ENCODE data around the gene PTCH2.
A peak's percentile ranks its signal among the peaks of the same experiment; 100 is the strongest.

Gene PTCH2

DNA sequence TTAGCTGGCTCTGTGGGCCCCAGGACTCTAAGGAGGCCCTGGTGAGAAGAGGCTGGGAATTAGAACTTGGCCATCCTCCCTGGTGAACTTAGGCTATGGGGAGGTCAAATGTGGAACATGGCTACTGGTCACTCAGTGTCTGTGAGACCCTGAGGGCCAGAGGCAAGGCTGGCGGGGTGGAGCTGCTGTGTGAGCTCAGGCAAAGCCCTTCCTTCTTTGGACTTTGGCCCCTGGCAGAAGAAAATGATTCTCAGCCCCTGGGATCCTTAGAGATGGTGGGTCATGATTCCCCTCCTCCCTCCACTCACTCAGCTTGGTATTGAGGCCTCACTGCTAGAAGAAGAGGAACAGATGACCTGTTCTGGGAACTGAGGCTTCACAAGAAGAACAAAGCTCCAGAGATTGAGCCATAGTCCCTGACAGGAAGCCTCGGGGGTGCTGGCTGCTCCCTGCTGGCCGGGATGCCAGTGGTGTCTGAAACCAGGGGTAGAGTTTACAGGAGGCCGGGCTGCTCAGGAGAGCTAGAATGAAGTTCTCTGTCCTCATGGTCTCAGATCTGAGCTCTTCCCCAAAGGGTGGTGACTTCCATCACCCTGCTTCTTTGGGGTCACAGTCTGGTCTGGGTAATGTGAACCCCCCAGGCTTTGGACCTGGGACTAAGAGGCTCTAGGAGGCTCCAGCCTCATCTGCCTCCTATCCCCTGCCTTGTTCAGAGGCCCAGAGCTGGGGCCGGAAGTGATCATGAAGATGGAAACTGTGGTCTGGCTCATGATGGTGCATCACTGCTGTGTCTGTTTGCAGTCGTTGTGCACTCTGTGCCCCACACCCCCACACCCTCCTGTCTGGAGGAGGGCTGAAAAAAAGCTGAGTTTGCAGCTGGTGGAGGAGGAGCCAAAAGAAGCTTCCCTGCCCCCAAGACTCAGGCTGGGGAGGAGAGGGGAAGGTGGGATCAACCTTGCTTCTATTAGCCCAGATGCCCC is 33.8 kb downstream of the PTCH2 start:
- no peak for DNase-seq (ENCODE audit: extremely low read depth, low read depth)
- TF ChIP-seq CTCF (IDR thresholded peaks at IDR 0.05; ENCODE audit: low read depth, low read length) = peak; percentile 21

GRCh38 chr1:44808063-44808937 is 34.8 kb downstream of the PTCH2 start, which contains the start of gene BTBD19:
TSS of gene BTBD19 (plus strand) at chr1:44808523. CDS start at chr1:44808821, 298 bp downstream.
- peak; percentile 83 for DNase-seq (ENCODE audit: extremely low read depth, low read depth)
- no peak for TF ChIP-seq CTCF (IDR thresholded peaks at IDR 0.05; ENCODE audit: low read depth, low read length)

DNA sequence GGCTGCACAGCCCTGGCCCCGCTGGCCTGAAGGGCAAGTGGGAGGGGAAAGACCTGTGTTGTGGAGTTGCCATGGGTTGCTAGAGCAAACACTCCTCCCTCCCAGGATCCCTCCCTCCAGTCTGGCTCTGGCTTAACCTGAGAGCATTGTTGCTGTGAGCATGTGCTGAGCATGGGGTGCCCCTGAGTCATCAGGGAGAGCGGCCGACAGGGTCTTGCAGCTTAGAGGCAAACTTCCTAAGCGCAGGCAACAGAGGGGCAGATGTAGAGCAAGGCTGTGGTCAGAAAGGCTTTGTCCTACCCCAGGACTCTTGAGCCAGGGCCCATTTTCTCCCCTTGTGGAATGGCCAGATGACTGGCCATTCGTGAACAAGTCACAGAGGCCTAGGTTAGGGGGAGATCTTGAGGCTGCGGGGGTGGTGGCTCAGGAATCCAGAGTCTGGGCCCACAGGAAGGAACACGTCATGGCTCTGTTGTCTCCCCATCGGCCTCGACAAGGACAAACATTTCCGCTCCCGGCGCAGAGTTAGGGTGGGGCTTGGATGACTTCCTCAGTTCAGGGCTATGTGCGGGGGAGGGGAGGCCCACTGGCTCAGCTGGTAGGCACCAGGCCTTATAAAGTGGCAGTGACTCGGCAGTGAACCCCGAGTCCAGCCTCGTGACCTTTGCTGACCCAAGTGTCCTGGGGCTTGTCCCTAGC is 35.5 kb downstream of the PTCH2 start:
- DNase-seq (ENCODE audit: extremely low read depth, low read depth) = peak; percentile 99
- no peak for TF ChIP-seq CTCF (IDR thresholded peaks at IDR 0.05; ENCODE audit: low read depth, low read length)

DNA sequence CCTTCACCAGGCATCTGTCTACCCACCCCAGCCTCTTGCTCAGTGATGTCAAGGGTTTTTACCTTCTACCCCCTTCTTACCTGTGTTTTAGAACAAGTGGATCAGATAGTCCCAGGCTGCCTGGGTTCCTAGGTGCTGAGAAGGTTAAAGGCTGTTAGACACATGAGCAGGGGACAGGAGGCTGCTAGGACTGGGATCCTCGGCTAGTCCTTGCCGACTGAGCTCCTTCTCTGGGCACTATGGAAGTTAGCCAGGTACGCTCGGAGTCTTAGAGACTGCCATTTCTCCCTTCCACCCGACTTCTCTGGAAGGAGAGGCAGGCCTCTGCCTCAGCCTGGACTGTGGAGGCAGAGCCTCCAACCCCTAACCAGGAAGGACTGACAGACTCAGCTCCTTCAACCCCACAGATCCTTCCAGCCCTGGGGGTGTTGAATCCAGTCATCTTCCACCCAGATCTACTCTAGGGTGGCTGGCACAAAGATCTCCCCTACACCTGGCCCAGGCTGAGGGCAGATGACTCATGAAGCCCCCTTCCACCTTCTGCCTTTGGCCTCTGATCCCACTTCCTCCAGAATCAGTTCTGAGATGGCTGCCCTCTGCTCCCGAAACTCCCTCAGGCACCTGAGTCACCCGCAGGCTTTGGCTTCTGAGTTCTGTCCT is 36.2 kb downstream of the PTCH2 start, which contains the start of gene DYNLT4:
DYNLT4 (minus strand) TSS at position 648 of the 660 bp plus-strand sequence. CDS start 683 bp downstream, outside the sequence.
- no peak for TF ChIP-seq CTCF (IDR thresholded peaks at IDR 0.05; ENCODE audit: low read depth, low read length)
- no peak for DNase-seq (ENCODE audit: extremely low read depth, low read depth)

DNA sequence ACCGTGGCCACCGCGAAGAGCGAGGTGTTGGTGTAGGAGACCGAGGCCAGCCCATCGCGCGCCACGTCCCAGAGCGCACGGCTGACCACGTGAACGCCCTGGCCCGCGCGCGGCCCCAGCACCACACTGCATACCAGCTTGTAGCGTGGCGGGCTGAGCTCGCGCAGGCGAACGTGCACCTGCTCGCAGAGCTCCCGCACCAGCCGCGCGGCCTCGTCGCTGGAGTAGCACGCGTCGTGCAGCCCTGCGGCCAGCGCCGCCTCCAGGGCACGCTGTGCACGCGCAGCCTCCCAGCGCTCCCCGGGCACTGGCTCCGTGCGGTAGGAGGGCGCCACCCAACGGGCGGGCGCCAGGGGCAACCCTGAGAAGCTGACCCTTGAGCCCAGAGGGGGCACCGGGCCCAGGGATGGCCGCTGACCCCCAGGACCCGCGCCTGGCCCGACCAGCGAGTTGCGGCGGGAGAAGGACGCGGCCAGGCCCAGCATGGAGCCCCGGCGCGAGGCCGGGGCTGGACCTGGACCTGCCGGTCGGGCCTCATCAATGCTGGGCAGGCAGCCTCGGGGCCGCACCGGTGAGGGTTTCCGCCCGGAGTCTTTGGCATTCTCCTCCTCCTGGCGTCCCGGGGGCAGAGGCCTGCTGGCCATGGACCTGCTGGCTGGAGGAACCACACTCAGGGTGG is 36.9 kb downstream of the PTCH2 start:
- no peak for TF ChIP-seq CTCF (IDR thresholded peaks at IDR 0.05; ENCODE audit: low read depth, low read length)

More for the DNA sequence above, 36.9 kb downstream of the PTCH2 start:
- DNase-seq (ENCODE audit: extremely low read depth, low read depth) = no peak

Measured in AG09319 (cell line).